Measurements from ENCODE around the gene PLD6.

- TF ChIP-seq CTCF (IDR thresholded peaks at IDR 0.05 in 8 of 11, conservative IDR thresholded peaks at IDR 0.05 in 3 of 11), result no peak
- no peak for TF ChIP-seq POLR2AphosphoS5 (IDR thresholded peaks at IDR 0.05)
- no peak for TF ChIP-seq POLR2A (IDR thresholded peaks at IDR 0.05)
These were observed 18.0 kb upstream of the PLD6 start for GRCh38 chr17:17224137-17224536.

All from spleen (tissue), 7 donors.